ENCODE data around the gene IMPG2.

IMPG2 gene

DNA sequence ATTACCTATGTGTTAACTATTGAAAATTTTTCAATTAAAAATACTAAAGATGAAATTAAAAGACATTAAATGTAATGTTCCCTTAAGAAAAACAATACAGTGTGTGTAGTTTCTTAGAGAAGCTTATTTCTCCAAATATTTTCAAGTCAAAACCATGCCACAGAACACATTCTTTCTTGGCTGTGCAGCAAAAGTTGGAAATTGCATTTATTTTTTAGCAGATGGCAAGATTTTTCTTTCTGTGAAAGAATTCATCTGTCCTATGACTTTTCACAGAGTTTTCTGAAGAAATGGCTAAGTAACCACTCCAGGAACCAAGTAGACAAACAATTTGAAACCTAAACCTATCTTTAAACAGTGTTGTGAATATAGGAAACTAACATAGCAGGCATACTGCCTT is 47.2 kb downstream of the IMPG2 start:
- DNase-seq, result no peak

DNA sequence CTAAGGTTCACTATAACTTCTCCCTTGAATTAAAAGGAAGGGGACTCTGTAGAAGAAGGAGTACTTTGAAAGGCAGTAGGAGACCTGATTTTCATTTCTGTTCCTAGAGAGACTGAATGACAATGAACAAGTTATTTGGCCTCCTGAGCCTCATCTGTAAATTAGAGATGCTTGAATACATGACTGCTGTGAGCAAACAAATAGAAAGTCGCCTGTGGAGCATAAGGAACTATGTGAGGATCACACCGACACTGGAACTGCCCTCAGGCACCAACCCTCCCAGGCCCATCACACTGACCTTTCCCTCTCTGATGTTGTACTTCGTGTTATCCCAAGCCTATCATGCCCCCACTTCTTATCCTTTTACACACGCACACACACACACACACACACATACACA is 48.6 kb downstream of the IMPG2 start:
- DNase-seq, result no peak

DNA sequence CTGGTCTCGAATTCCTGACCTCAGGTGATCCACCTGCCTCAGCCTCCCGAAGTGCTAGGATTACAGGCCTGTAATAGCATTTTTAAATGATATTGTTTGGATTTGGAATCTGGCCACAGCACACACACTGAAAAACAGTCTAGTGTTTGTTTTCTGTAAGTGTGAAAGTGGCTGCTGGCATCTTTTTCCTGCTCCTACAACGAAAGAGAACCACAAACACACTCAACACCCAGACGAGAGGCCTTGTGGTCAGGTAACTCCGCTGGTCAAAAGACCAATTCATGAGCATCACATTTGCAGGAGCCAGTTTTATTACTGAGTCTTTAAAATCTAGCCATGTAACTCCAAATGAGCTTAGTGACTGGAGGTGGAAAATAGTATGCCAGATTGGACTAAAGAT is 50.2 kb downstream of the IMPG2 start:
- peak; percentile 91 for DNase-seq

DNA sequence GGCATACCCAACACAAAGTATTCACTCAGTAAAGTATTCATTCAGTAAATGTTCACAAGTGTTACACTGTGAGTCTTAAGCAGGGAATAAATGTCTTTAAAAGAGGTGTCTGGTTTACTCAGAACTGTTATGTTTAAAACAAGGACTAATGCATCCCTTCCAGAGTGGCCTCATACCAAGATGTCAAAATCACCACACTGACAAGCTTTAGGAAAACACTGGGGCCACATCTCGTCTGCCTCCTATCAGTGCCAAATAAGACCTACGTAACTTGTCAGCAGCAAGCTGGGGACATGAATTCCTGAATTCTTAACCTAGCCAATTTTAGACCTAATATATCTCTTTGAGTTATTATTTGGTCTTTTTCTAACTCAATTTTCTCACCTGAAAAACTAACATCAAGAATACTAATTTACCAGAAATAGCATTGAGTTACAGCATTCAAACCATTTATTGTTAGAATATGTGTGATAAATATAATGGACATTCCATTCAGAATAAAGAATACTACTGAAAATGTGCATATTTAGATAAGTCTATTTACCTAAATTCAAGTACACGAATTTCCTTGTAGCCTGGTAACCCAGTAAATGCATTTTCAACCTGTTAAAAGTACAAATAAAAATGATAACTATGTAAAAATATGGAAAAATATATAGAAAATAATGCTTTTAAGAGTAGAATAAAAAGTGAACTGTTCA is 51.3 kb downstream of the IMPG2 start:
- DNase-seq, result no peak

DNA sequence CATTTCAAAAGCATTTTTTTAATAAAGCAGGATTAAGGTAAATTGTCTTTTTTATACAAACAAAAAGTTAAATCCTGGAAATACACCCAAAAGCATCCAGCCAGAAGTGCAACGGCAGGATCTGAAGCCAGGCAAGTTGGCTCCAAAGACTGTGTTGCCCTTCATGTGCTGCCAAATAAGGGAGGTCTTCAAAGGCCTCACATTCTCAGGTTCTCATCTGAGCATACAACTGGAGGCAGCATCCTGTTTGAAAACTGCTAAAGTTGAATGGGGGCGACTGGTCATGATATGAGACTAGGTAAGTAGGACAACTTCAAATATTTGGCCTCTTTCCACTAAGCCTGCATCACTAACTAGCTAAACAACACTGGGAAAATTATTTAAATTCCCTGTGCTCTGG is 52.2 kb downstream of the IMPG2 start:
- no peak for DNase-seq

- no peak for DNase-seq
Measured at GRCh38 chr3:101266566-101266965, 53.8 kb downstream of the IMPG2 start.

DNA sequence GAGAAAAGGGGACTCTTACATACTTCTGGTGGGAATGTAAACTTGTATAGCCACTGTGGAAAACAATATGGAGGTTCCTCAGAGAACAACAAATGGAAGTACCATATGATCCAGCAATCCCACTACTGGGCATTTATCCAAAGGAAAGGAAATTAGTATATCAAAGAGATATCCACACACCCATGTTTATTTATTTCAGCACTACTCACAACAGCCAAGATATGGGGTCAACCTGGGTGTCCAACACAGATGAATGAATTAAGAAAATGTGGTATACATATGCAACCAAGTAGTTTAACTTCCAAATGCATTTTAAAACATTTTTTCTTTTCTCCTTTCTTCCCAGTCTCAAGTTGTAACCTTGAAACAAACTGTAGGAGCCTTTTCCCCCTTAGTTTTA is 54.3 kb downstream of the IMPG2 start:
- no peak for DNase-seq

GRCh38 chr3:101262393-101263240 is 57.8 kb downstream of the IMPG2 start:
- DNase-seq, result no peak

DNA sequence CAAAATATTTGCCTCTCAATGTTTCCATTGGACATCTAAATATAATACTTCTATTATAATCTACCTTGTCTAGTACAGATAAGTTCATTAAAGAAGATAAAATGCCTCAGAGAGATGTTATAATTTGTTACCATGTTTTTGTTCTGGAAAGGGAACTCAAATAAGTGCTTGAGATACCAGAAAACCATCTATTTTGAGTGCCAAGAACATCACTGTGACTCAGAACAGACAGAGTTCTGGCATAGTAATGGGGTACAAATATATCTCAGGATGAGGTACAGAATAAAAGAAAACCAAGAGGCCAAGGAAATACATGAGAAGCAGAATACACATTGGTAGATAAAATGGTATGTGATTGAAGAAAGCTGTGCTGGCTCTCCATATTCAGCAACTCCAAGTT is 58.9 kb downstream of the IMPG2 start:
- DNase-seq, result no peak

DNA sequence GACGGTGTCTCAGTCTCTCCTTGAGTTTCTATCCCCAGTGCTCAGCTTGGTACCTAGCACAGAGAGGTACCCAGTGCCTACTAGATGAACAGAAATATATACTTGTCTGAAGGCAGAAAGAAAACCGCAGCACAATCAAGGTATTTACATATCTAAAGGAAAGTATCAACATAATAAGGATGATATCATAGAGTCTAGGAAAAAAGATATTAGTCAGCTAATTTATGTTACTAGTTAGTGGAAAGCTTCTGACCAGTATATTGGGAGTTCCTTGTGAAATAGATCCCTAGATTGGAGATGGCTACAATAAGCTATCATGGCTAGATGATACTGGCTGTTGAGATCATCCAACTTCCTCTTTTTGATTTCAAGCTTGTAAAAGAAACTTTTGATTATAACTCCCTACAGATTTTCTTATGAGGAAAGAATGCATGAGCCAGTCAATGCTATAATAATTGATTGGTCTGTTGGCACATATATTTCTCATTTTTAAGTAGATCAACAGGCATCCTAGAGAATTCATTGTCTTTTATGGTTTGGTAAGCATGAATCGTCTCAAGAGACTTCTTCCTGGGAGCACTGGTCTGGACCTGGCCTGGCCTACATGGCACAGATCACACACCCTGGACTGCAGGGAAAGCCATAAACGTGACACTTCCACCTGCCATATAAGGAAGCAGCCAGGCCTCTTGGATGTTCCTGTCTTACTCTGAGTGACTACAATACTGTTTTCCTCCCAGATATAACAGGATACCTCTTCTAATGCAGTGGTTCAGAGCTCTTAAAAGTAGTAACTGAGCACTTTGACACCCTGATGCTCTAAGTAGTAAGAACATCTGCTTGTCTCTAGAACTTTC is 60.7 kb downstream of the IMPG2 start:
- DNase-seq, result no peak

- no peak for DNase-seq
Measured at GRCh38 chr3:101256511-101256910, 63.9 kb downstream of the IMPG2 start.

- DNase-seq, result no peak
Measured at GRCh38 chr3:101255441-101255840, 64.9 kb downstream of the IMPG2 start.

- no peak for DNase-seq
Measured at GRCh38 chr3:101253396-101253795, 67.0 kb downstream of the IMPG2 start.

- no peak for DNase-seq
Measured at GRCh38 chr3:101252945-101253344, 67.4 kb downstream of the IMPG2 start.

DNA sequence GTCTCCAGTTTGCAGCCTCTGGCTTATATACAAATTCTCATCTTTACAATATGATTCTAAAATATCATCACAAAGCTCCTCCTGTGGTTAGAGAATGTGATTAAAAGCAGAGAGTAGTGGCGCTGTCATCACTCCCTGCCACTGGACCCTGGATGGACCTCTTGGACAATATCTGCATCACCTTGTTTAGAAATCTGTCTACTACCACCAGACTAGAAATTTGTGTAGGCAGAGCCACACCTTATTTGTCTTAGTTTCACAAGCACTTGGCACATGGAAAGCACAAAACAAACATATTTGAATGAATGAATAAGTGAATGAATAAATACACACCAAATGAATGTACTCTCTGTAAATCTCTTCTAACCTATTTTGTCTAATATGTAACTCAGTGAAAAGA is 68.1 kb downstream of the IMPG2 start:
- no peak for DNase-seq

- no peak for DNase-seq
Measured at GRCh38 chr3:101251441-101251840, 68.9 kb downstream of the IMPG2 start.

DNA sequence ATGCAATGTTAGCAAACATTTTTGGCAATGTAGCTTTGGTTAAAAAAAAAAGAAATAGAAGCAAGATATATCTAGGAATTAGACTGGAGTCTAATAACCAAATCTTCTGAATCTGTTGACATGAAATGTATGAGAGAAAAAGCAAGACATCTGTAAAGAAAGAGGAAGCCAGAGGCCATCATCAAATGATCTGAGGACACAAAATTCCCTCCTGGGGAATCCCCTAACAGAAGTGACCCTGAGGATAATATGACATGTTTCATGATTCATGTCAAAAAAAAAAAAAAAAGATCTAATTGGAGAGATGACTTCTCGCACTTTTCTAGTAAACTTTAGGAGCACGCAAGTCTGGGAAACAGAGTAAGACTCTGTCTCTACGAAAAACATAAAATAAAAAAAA is 70.9 kb downstream of the IMPG2 start:
- no peak for DNase-seq

- DNase-seq, result no peak
Measured at GRCh38 chr3:101248736-101249135, 71.6 kb downstream of the IMPG2 start.

DNA sequence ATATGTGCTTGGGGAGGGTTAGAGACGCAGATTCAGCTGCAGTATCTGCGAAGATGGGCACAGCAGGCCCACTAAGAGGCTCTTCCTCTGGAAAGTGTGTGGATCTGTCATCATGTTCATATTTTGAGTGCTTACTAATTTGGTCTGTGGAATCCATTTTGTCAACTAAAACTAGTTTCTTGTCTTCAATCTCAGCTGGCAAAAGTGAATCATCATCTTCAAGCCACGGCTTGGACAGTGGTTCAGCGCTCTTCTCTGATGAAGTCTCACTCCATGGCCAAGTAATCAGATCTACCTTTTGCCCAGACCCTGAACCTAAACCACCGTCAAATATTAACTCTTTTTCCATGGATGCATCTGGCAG is 76.2 kb downstream of the IMPG2 start:
- DNase-seq, result no peak

GRCh38 chr3:101243285-101244211 is 76.8 kb downstream of the IMPG2 start:
- DNase-seq, result no peak

- no peak for DNase-seq
Measured at GRCh38 chr3:101240719-101241399, 79.5 kb downstream of the IMPG2 start.

DNA sequence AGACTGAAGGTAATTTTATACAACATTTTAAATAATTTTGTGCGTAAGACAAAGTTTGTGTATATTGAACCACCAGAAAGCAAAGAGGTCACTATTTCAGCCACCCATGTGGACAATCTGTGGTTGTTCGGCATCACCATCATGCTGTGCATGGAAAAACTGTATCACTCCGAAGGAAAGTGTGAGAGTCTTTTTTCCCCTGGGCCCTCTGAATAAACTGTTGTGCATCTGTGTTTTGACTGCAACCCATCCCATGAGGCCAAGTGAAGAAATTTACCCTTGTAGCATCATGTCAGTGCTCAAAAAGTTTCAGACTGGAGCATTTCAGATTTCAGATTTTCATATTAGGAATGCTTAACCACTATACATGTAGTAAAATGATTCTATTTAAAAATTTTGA is 85.3 kb downstream of the IMPG2 start:
- no peak for DNase-seq

Data from NCI-H2029 (cell line).